Fibroblast of the aortic adventitia (primary cell): Measurements from ENCODE around the gene PTPN3. TPM values are rescaled to one million over a fixed set of nuclear protein-coding genes. Genes with fewer than 3 reads are reported as not detected.

Source experiments
- DNase-seq: peaks from one replicate; pipeline ENCODE4 v3.0.0-alpha.2; 2010; ENCODE audit warnings: low read depth
- H3K4me3 ChIP-seq: 2 replicates; pipeline ENCODE4 v1.5.1; 2011; ENCODE audit warnings: low read depth, mild to moderate bottlenecking, control low read depth, low read length, moderate library complexity
- CTCF ChIP-seq: IDR thresholded peaks from 2 replicates; pipeline ENCODE4 v1.5.1; 2011; ENCODE audit warnings: mild to moderate bottlenecking, low read length, control low read depth, inconsistent platforms; ENCODE audit not compliant: insufficient read depth
- total RNA-seq: library from RNA; depleted of rRNA; stranded (reverse); fragments of >200 nt; gene quantifications from 2 replicates; pipeline ENCODE4 v1.2.3, GENCODE V29; 2012; ENCODE audit warnings: low replicate concordance

The PTPN3 gene
- total RNA-seq, 1 donor: 0.99 TPM

GRCh38 chr9:109460576-109460975, 37.5 kb downstream of the PTPN3 start:
- H3K4me3 ChIP-seq: no peak overlapping the region
- DNase-seq: no peak
- TF ChIP-seq CTCF: no peak

- no peak for DNase-seq
- H3K4me3 ChIP-seq: no peak overlapping the region
- no peak for TF ChIP-seq CTCF
These were observed 38.7 kb downstream of the PTPN3 start for GRCh38 chr9:109459423-109459822.

GRCh38 chr9:109458453-109459211, 39.5 kb downstream of the PTPN3 start:
- no peak for DNase-seq
- H3K4me3 ChIP-seq: no peak overlapping the region
- TF ChIP-seq CTCF: no peak

- no peak for DNase-seq
- H3K4me3 ChIP-seq: no peak overlapping the region
- TF ChIP-seq CTCF: no peak
These were observed 41.3 kb downstream of the PTPN3 start for GRCh38 chr9:109456811-109457210.

GRCh38 chr9:109455861-109456260, 42.2 kb downstream of the PTPN3 start:
- H3K4me3 ChIP-seq: no peak overlapping the region
- DNase-seq: no peak
- TF ChIP-seq CTCF: no peak

GRCh38 chr9:109455391-109455790, 42.7 kb downstream of the PTPN3 start:
- no peak for DNase-seq
- TF ChIP-seq CTCF: no peak
- no peak overlapping the region for H3K4me3 ChIP-seq

- no peak for DNase-seq
- TF ChIP-seq CTCF: no peak
These were observed 43.4 kb downstream of the PTPN3 start for GRCh38 chr9:109454601-109455155.

More at GRCh38 chr9:109454601-109455155, 43.4 kb downstream of the PTPN3 start:
- no peak overlapping the region for H3K4me3 ChIP-seq
